GM23248 (cell line): Measurements from ENCODE around the gene MAP6. TPM values are rescaled to one million over a fixed set of nuclear protein-coding genes. Genes with fewer than 3 reads are reported as not detected.

Source experiments
- DNase-seq: peaks from one replicate; pipeline ENCODE4 v3.0.0-alpha.2; 2015
- H2AFZ ChIP-seq: fragments of 200-600 bp; sonication (generic); 2 replicates; pipeline ENCODE4 v1.6.1; 2016; ENCODE audit warnings: antibody characterized with exemption
- H3F3A ChIP-seq: fragments of 200-600 bp; sonication (generic); 2 replicates; pipeline ENCODE4 v1.6.1; 2016; ENCODE audit warnings: mild to moderate bottlenecking, antibody characterized with exemption, mixed run types; ENCODE audit not compliant: insufficient read depth
- H3K27ac ChIP-seq: fragments of 200-600 bp; sonication (generic); 2 replicates; pipeline ENCODE4 v1.5.1; 2016; ENCODE audit warnings: mild to moderate bottlenecking
- H3K27me3 ChIP-seq: fragments of 200-600 bp; sonication (generic); replicated peaks from 2 replicates; pipeline ENCODE4 v1.6.1; 2016; ENCODE audit warnings: mild to moderate bottlenecking; ENCODE audit not compliant: insufficient read depth
- H3K36me3 ChIP-seq: fragments of 200-600 bp; sonication (generic); 2 replicates; pipeline ENCODE4 v1.6.1; 2016; ENCODE audit warnings: low read depth, mild to moderate bottlenecking
- H3K4me1 ChIP-seq: fragments of 200-600 bp; sonication (generic); 2 replicates; pipeline ENCODE4 v1.6.1; 2016; ENCODE audit warnings: mild to moderate bottlenecking; ENCODE audit not compliant: insufficient read depth
- H3K4me2 ChIP-seq: fragments of 200-600 bp; sonication (generic); one replicate; pipeline ENCODE4 v1.6.1; 2016; ENCODE audit warnings: mild to moderate bottlenecking; ENCODE audit not compliant: unreplicated experiment
- H3K4me3 ChIP-seq: fragments of 200-600 bp; sonication (generic); 2 replicates; pipeline ENCODE4 v1.5.1; 2016; ENCODE audit warnings: mild to moderate bottlenecking
- H3K79me2 ChIP-seq: fragments of 200-600 bp; sonication (generic); 2 replicates; pipeline ENCODE4 v1.6.1; 2016; ENCODE audit warnings: mild to moderate bottlenecking; ENCODE audit not compliant: insufficient read depth
- H3K9ac ChIP-seq: fragments of 200-600 bp; sonication (generic); 2 replicates; pipeline ENCODE4 v1.6.1; 2016; ENCODE audit warnings: mild to moderate bottlenecking
- H3K9me2 ChIP-seq: fragments of 200-600 bp; sonication (generic); 2 replicates; pipeline ENCODE4 v1.6.1; 2016; ENCODE audit warnings: mixed run types, mild to moderate bottlenecking, moderate library complexity; ENCODE audit not compliant: insufficient read depth
- H3K9me3 ChIP-seq: fragments of 200-600 bp; sonication (generic); one replicate; pipeline ENCODE4 v1.6.1; 2017; ENCODE audit warnings: low read depth
- H4K20me1 ChIP-seq: fragments of 200-600 bp; sonication (generic); 2 replicates; pipeline ENCODE4 v1.6.0; 2016; ENCODE audit not compliant: insufficient read depth
- EZH2 ChIP-seq: fragments of 200-600 bp; sonication (generic); IDR thresholded peaks from 2 replicates; pipeline ENCODE4 v1.6.1; 2018; ENCODE audit warnings: antibody characterized with exemption, mild to moderate bottlenecking; ENCODE audit not compliant: insufficient read depth, poor library complexity, severe bottlenecking
- EZH2phosphoT487 ChIP-seq: fragments of 200-600 bp; sonication (generic); IDR thresholded peaks from 2 replicates; pipeline ENCODE4 v1.6.1; 2018; ENCODE audit warnings: antibody characterized with exemption, moderate library complexity, mild to moderate bottlenecking, low read depth; ENCODE audit not compliant: insufficient read depth
- WGBS, 2 experiments: methylation state at CpG; one replicate each; pipeline ENCODE4 v1.1.6; 2015 to 2017; ENCODE audit warnings: low lambda C conversion rate in 2 of 2, low coverage in 1 of 2; ENCODE audit errors: missing lambda C conversion rate in 2 of 2; 5-methylcytosine and 5-hydroxymethylcytosine counted together
- in situ Hi-C: fragments of 300-500 bp; cut with MboI; formaldehyde crosslinking; loops from 2 replicates; pipeline ENCODE4 v1.15.0; 2020
- polyA plus RNA-seq: library from polyadenylated mRNA; unstranded; fragments of >200 nt; fragmentation: Nextera tagmentation; extraction: Ambion mirVana; gene quantifications from 2 replicates; pipeline ENCODE4 v1.2.1, GENCODE V29; 2016
- small RNA-seq: library from RNA; depleted of rRNA; stranded (forward); fragments of <200 nt; gene quantifications from one replicate; pipeline ENCODE3, GENCODE V24; 2014; ENCODE audit warnings: low read depth, low replicate concordance
- total RNA-seq: library from RNA; depleted of rRNA; stranded (reverse); fragments of >200 nt; shearing (Covaris generic); gene quantifications from 2 replicates; pipeline ENCODE4 v1.2.3, GENCODE V29; 2014; rRNA removed

The MAP6 gene
- total and polyA plus RNA-seq, 2 experiments from 2014 or later, result 3.4 to 5.2 TPM

DNA sequence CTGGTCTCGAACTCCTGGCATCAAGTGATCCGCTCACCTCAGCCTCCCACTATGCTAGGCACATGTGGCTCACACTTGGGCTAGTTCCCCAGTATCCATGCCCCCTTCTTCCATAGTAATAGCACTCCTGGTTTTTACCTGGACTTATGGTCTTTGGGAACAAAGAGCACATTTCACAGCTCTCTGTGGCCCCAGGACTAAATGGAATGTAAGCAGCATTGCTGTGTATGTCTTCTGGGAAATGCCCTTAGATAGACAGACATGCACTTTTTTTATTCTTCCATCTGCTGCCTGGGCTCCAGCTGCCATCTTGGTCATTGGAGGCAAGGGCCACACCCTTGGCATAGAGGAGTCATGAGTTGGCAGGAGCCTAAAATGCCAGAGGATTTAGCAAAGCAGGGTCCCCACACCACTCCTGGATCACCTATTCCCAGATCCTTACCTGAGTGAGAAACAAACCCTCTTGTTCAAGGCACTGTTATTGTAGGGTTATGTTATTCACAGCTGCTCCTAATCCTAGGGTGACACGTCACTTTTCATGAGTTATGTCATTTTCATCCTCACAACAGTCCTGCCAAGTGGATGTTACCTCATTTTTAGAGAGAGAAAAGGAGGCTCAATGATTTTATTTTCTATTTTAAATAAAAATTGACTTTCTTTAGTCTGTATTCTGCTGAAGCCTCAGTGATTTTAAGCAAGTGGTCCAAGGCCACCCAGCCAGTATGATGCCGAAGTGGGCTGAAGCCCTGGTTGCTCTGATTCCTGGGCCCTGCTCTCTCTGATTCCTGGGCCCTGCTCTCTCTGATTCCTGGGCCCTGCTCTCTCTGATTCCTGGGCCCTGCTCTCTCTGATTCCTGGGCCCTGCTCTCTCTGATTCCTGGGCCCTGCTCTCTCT, 127.4 kb downstream of the MAP6 start:
- H3K9me2 ChIP-seq, result no peaks in the 10 kb centered on the region
- no peak overlapping the region for H3K9ac ChIP-seq
- H3K79me2 ChIP-seq, result no peaks in the 10 kb centered on the region
- in situ Hi-C loops, result no loop called here
- H3F3A ChIP-seq, result no peaks in the 10 kb centered on the region
- no peaks in the 10 kb centered on the region for H3K36me3 ChIP-seq
- no peak overlapping the region for H2AFZ ChIP-seq
- H3K27ac ChIP-seq, result no peak overlapping the region
- H3K4me1 ChIP-seq, result no peaks in the 10 kb centered on the region
- no peaks in the 10 kb centered on the region for H3K9me3 ChIP-seq
- H3K27me3 ChIP-seq, result no peaks in the 10 kb centered on the region
- peak; percentile 40 for DNase-seq
- H4K20me1 ChIP-seq, result no peaks in the 10 kb centered on the region
- no peak overlapping the region for H3K4me3 ChIP-seq
- no peak overlapping the region for H3K4me2 ChIP-seq
- no peak for TF ChIP-seq EZH2phosphoT487
- TF ChIP-seq EZH2, result no peak
- 83% methylated on average over 4 of the region's 4 CpGs for WGBS, 2 experiments

GRCh38 chr11:75539459-75540334, 129.1 kb downstream of the MAP6 start:
- H3K36me3 ChIP-seq, result no peaks in the 10 kb centered on the region
- TF ChIP-seq EZH2 (no peak), EZH2phosphoT487 (no peak)
- H2AFZ ChIP-seq, result no peak overlapping the region
- H3F3A ChIP-seq, result no peaks in the 10 kb centered on the region
- no peaks in the 10 kb centered on the region for H3K9me2 ChIP-seq
- no peak for DNase-seq
- 54 to 59% methylated on average over 9 of the region's 9 CpGs for WGBS, 2 experiments
- H4K20me1 ChIP-seq, result no peaks in the 10 kb centered on the region
- no peaks in the 10 kb centered on the region for H3K79me2 ChIP-seq
- no peaks in the 10 kb centered on the region for H3K9me3 ChIP-seq
- no peaks in the 10 kb centered on the region for H3K4me1 ChIP-seq
- H3K4me2 ChIP-seq, result no peak overlapping the region
- H3K9ac ChIP-seq, result no peak overlapping the region
- no peak overlapping the region for H3K27ac ChIP-seq
- in situ Hi-C loops, result loop anchor here (10.0 kb wide), 1 partner anchor 265 kb away; no protein-coding TSS in a partner anchor
- H3K4me3 ChIP-seq, result no peak overlapping the region
- no peaks in the 10 kb centered on the region for H3K27me3 ChIP-seq

DNA sequence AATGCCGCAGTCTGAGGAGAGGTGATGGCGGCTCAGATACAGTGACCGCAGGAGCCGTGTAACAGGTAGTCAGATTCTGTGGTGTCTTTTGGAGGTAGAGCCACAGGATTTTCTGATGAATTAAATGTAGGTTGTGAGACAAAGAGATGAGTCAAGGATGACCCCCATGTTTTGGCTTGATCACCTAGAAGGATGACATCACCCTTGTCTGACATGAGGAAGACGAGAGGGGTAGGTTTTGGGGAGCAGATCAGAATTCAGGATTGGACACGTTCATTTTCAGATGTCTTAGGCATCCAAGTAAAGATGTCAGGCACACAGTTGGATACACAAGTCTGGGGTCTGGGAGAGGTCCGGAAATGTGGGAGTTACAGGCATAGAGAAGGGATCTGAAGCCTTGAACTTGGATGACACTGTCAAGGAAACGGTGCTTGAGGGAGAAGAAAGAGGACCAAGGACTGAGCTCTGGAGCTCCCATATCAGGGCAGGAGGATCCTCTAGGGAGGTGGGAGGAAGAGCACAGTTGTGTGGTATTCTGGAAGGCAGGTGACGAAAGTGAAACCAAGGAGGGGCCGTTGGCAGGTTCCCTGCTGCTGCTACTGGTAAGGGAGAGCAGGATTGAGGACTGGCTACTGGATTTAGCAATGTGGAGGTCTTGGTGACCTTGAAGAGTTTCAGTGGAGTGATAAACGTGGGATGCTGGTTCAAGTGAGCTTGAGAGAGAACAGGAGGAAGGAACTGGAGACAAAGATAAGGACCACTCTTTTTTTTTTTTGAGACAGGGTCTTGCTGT, 130.5 kb downstream of the MAP6 start:
- H3K9me3 ChIP-seq, result no peaks in the 10 kb centered on the region
- no peak for DNase-seq
- H3K4me1 ChIP-seq, result 0 out of 2 replicates have a peak, but pooled peaks cover 3% of the 10 kb centered on the region
- WGBS, 2 experiments, result 79 to 84% methylated on average over 11 of the region's 11 CpGs
- no peak overlapping the region for H3K4me2 ChIP-seq
- H3K9me2 ChIP-seq, result no peaks in the 10 kb centered on the region
- H3K79me2 ChIP-seq, result no peaks in the 10 kb centered on the region
- no peaks in the 10 kb centered on the region for H3K36me3 ChIP-seq
- H3F3A ChIP-seq, result no peaks in the 10 kb centered on the region
- in situ Hi-C loops, result loop anchor here (10.0 kb wide), 1 partner anchor 264 kb away; no protein-coding TSS in a partner anchor
- H3K4me3 ChIP-seq, result no peak overlapping the region
- no peaks in the 10 kb centered on the region for H3K27me3 ChIP-seq
- H3K9ac ChIP-seq, result no peak overlapping the region
- no peaks in the 10 kb centered on the region for H4K20me1 ChIP-seq
- no peak overlapping the region for H2AFZ ChIP-seq
- no peak for TF ChIP-seq EZH2
- TF ChIP-seq EZH2phosphoT487, result no peak
- H3K27ac ChIP-seq, result no peak overlapping the region

- Histone ChIP-seq H3K27ac (no peak overlapping the region), H3K79me2 (no peaks in the 10 kb centered on the region), H3K27me3 (no peaks in the 10 kb centered on the region), H3K4me3 (no peak overlapping the region), H2AFZ (no peak overlapping the region), H3K9me2 (no peaks in the 10 kb centered on the region), H3K36me3 (no peaks in the 10 kb centered on the region), H3F3A (no peaks in the 10 kb centered on the region), H3K9ac (no peak overlapping the region), H3K4me2 (no peak overlapping the region), H4K20me1 (no peaks in the 10 kb centered on the region), H3K9me3 (no peaks in the 10 kb centered on the region), H3K4me1 (0 out of 2 replicates have a peak, but pooled peaks cover 3% of the 10 kb centered on the region)
- no peak for DNase-seq
- no peak for TF ChIP-seq EZH2phosphoT487
- no peak for TF ChIP-seq EZH2
- in situ Hi-C loops, result loop anchor here (10.0 kb wide), 1 partner anchor 263 kb away; no protein-coding TSS in a partner anchor
- WGBS, 2 experiments, result 86 to 87% methylated on average over 5 of the region's 5 CpGs
Measured at GRCh38 chr11:75537740-75538139, 131.1 kb downstream of the MAP6 start.

Small RNA genes lying within 50 kb of the gene (small RNA-seq; reads per million reads assigned to genes)
- gene AP001922.4, result not detected

Other genes with a start within 250 kb of the MAP6 start
- 10.5 and 13.0 TPM in 2 replicates for gene KLHL35, start 235.8 kb downstream of the MAP6 start, total RNA-seq
- gene KLHL35, start 235.8 kb downstream of the MAP6 start, polyA plus RNA-seq, result 5.7 and 6.3 TPM in 2 replicates
- 7.0 and 10.7 TPM in 2 replicates for gene GDPD5, start 143.1 kb downstream of the MAP6 start, total RNA-seq
- 3.4 and 5.6 TPM in 2 replicates for gene GDPD5, start 143.1 kb downstream of the MAP6 start, polyA plus RNA-seq
- gene SERPINH1, start 106.8 kb downstream of the MAP6 start, total RNA-seq, result 1,790 and 1,872 TPM in 2 replicates
- gene SERPINH1, start 106.8 kb downstream of the MAP6 start, polyA plus RNA-seq, result 520 and 559 TPM in 2 replicates
- not detected in 2 replicates for gene MOGAT2, start 48.8 kb upstream of the MAP6 start, total RNA-seq
- gene MOGAT2, start 48.8 kb upstream of the MAP6 start, polyA plus RNA-seq, result not detected in 2 replicates
- 7.6 and 10.0 TPM in 2 replicates for gene DGAT2, start 99.7 kb upstream of the MAP6 start, total RNA-seq
- 7.5 and 8.8 TPM in 2 replicates for gene DGAT2, start 99.7 kb upstream of the MAP6 start, polyA plus RNA-seq
- 9.9 and 46.3 TPM in 2 replicates for gene UVRAG, start 146.2 kb upstream of the MAP6 start, total RNA-seq
- gene UVRAG, start 146.2 kb upstream of the MAP6 start, polyA plus RNA-seq, result 11.0 TPM in 2 replicates